Keratinocyte (primary cell): Measurements from ENCODE around the gene SYNE4.

ENCODE experiments used
- CTCF ChIP-seq, 3 experiments: IDR thresholded peaks in 1 of 3; conservative IDR thresholded peaks in 1 of 3; optimal IDR thresholded peaks in 1 of 3; 2 replicates in 2 of 3; 3 replicates in 1 of 3; pipeline versions ENCODE3 to v1.5.1; 2011; ENCODE audit warnings: low read length in 3 of 3, mild to moderate bottlenecking in 3 of 3, moderate library complexity in 2 of 3, control low read depth in 1 of 3, inconsistent platforms in 1 of 3; ENCODE audit not compliant: insufficient read depth in 2 of 3; ENCODE audit errors: extremely low read depth in 1 of 3
- EZH2 ChIP-seq: IDR thresholded peaks from one replicate; pipeline ENCODE4 v1.6.1; 2012; ENCODE audit warnings: inconsistent platforms, mild to moderate bottlenecking, low read length, moderate library complexity

- TF ChIP-seq CTCF (optimal IDR thresholded peaks at IDR 0.05 in 1 of 3, IDR thresholded peaks at IDR 0.05 in 1 of 3, conservative IDR thresholded peaks at IDR 0.05 in 1 of 3; ENCODE audit: extremely low read depth in 1 of 3, insufficient read depth in 2 of 3, low read length in 3 of 3) (peak in 1 of 3 experiments; percentile 7), EZH2 (no peak)
Observed at GRCh38 chr19:35993923-35994598, 14.6 kb downstream of the SYNE4 start.
